ENCODE data around the gene FAM168A. TPM values are rescaled to one million over a fixed set of nuclear protein-coding genes. Genes with fewer than 3 reads are reported as not detected.

The FAM168A gene
- total and polyA plus RNA-seq, 4 donors: 4.8 to 14.6 (median 9.1) TPM

DNA sequence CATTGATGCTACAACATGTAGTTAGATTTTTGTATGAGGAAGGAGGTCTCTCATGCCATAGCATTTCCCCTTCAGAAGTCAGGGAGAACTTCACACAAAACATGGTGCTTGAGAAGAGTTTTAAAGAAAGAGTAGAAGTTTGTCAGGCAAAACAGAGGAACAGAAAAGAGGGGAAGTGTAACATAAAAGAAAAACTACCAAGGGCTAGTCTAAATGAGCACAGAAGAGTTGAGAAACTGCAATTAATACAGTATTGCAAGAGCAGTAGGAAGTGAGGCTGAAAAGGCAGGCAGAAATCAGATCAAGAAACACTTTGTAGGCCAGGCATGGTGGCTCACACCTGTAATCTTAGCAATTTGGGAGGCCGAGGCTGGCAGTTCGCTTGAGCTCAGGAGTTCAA is 61.0 kb downstream of the FAM168A start:
- no peaks in the 10 kb centered on the region for H3K36me3 ChIP-seq (ENCODE audit: control insufficient read depth in 4 of 4, insufficient read depth in 3 of 4, low read depth in 1 of 4, low read length in 3 of 4)
- H3K27ac ChIP-seq (ENCODE audit: low read depth in 1 of 2, low read length in 2 of 2): no peak overlapping the region
- no peaks in the 10 kb centered on the region for H3K27me3 ChIP-seq (ENCODE audit: control insufficient read depth in 4 of 4, insufficient read depth in 4 of 4, low read length in 3 of 4)
- 97% methylated on average over 2 of the region's 2 CpGs for WGBS
- TF ChIP-seq SP1 (IDR thresholded peaks at IDR 0.05) (no peak), JUND (IDR thresholded peaks at IDR 0.05) (no peak), HNF4A (conservative IDR thresholded peaks at IDR 0.05) (no peak), GABPA (IDR thresholded peaks at IDR 0.05 in 1 of 2, conservative IDR thresholded peaks at IDR 0.05 in 1 of 2) (no peak), RXRA (IDR thresholded peaks at IDR 0.05) (no peak)
- TF ChIP-seq, protein P1, sequence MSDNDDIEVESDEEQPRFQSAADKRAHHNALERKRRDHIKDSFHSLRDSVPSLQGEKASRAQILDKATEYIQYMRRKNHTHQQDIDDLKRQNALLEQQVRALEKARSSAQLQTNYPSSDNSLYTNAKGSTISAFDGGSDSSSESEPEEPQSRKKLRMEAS (IDR thresholded peaks at IDR 0.05): no peak
- TF ChIP-seq, protein P2, sequence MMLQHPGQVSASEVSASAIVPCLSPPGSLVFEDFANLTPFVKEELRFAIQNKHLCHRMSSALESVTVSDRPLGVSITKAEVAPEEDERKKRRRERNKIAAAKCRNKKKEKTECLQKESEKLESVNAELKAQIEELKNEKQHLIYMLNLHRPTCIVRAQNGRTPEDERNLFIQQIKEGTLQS (IDR thresholded peaks at IDR 0.05): no peak
- no peak for DNase-seq (ENCODE audit: low spot score)
- no peak overlapping the region for H3K4me3 ChIP-seq (ENCODE audit: low read depth in 1 of 3, low read length in 3 of 3)
- H3K9me3 ChIP-seq (ENCODE audit: control insufficient read depth in 4 of 4, low read length in 3 of 4): no peaks in the 10 kb centered on the region
- H3K9ac ChIP-seq (ENCODE audit: low read depth in 1 of 2, low read length in 2 of 2): no peak overlapping the region
- no peaks in the 10 kb centered on the region for H3K4me1 ChIP-seq (ENCODE audit: control insufficient read depth in 4 of 4, insufficient read depth in 4 of 4, low read length in 3 of 4)

DNA sequence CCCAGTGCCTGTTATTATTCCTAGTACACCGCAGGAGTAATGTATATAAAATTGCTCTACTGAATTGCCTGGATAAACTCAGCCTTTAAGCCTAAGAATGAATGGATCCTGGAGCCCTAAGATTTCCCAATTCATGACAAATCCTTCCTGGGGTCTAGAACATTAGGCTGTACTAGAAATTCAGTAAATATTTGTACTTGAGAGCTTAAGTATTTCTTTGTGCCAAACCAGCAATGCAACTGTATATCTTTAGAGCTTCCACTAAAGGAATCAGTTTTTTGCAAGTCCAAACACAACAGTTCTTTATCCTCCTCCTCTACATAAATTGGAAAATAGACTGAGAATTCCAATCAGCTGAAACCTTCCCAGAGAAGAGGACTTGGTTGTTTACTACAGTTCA is 65.6 kb downstream of the FAM168A start:
- TF ChIP-seq YY1 (IDR thresholded peaks at IDR 0.05) (no peak), NR2F2 (IDR thresholded peaks at IDR 0.05) (no peak), FOXA1 (IDR thresholded peaks at IDR 0.05) (no peak), TAF1 (conservative IDR thresholded peaks at IDR 0.05) (no peak), SP1 (IDR thresholded peaks at IDR 0.05) (no peak), HNF4G (IDR thresholded peaks at IDR 0.05) (no peak), FOXA2 (IDR thresholded peaks at IDR 0.05) (no peak), HNF4A (conservative IDR thresholded peaks at IDR 0.05) (no peak), EGR1 (IDR thresholded peaks at IDR 0.05; ENCODE audit: low read depth in 2 of 2) (no peak), RAD21 (IDR thresholded peaks at IDR 0.05) (no peak)
- TF ChIP-seq, protein P3, sequence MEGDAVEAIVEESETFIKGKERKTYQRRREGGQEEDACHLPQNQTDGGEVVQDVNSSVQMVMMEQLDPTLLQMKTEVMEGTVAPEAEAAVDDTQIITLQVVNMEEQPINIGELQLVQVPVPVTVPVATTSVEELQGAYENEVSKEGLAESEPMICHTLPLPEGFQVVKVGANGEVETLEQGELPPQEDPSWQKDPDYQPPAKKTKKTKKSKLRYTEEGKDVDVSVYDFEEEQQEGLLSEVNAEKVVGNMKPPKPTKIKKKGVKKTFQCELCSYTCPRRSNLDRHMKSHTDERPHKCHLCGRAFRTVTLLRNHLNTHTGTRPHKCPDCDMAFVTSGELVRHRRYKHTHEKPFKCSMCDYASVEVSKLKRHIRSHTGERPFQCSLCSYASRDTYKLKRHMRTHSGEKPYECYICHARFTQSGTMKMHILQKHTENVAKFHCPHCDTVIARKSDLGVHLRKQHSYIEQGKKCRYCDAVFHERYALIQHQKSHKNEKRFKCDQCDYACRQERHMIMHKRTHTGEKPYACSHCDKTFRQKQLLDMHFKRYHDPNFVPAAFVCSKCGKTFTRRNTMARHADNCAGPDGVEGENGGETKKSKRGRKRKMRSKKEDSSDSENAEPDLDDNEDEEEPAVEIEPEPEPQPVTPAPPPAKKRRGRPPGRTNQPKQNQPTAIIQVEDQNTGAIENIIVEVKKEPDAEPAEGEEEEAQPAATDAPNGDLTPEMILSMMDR (IDR thresholded peaks at IDR 0.05; ENCODE audit: low read depth, low read length, missing input control): no peak
- TF ChIP-seq, protein P4, sequence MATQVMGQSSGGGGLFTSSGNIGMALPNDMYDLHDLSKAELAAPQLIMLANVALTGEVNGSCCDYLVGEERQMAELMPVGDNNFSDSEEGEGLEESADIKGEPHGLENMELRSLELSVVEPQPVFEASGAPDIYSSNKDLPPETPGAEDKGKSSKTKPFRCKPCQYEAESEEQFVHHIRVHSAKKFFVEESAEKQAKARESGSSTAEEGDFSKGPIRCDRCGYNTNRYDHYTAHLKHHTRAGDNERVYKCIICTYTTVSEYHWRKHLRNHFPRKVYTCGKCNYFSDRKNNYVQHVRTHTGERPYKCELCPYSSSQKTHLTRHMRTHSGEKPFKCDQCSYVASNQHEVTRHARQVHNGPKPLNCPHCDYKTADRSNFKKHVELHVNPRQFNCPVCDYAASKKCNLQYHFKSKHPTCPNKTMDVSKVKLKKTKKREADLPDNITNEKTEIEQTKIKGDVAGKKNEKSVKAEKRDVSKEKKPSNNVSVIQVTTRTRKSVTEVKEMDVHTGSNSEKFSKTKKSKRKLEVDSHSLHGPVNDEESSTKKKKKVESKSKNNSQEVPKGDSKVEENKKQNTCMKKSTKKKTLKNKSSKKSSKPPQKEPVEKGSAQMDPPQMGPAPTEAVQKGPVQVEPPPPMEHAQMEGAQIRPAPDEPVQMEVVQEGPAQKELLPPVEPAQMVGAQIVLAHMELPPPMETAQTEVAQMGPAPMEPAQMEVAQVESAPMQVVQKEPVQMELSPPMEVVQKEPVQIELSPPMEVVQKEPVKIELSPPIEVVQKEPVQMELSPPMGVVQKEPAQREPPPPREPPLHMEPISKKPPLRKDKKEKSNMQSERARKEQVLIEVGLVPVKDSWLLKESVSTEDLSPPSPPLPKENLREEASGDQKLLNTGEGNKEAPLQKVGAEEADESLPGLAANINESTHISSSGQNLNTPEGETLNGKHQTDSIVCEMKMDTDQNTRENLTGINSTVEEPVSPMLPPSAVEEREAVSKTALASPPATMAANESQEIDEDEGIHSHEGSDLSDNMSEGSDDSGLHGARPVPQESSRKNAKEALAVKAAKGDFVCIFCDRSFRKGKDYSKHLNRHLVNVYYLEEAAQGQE (IDR thresholded peaks at IDR 0.05): no peak
- TF ChIP-seq, protein P1 (IDR thresholded peaks at IDR 0.05): no peak
- TF ChIP-seq, protein P2 (IDR thresholded peaks at IDR 0.05): no peak
- no peaks in the 10 kb centered on the region for H3K9me3 ChIP-seq (ENCODE audit: control insufficient read depth in 4 of 4, low read length in 3 of 4)
- no peak for DNase-seq (ENCODE audit: low spot score)
- H3K4me1 ChIP-seq (ENCODE audit: control insufficient read depth in 4 of 4, insufficient read depth in 4 of 4, low read length in 3 of 4): peaks cover 0 to 21% (median 10%) of the 10 kb centered on the region in 4 donors
- H3K27me3 ChIP-seq (ENCODE audit: control insufficient read depth in 4 of 4, insufficient read depth in 4 of 4, low read length in 3 of 4): no peaks in the 10 kb centered on the region
- H3K9ac ChIP-seq (ENCODE audit: low read depth in 1 of 2, low read length in 2 of 2): no peak overlapping the region
- no peak overlapping the region for H3K4me3 ChIP-seq (ENCODE audit: low read depth in 1 of 3, low read length in 3 of 3)
- 93% methylated on average over 1 of the region's 1 CpG for WGBS
- no peaks in the 10 kb centered on the region for H3K36me3 ChIP-seq (ENCODE audit: control insufficient read depth in 4 of 4, insufficient read depth in 3 of 4, low read depth in 1 of 4, low read length in 3 of 4)
- H3K27ac ChIP-seq (ENCODE audit: low read depth in 1 of 2, low read length in 2 of 2): no peak overlapping the region

Data from liver (tissue), 9 donors.